Skeletal muscle cell (primary cell): ENCODE results near the gene ACOT12.

ENCODE experiments used
- DNase-seq: peaks from one replicate; pipeline ENCODE4 v3.0.0-alpha.2; 2010; ENCODE audit warnings: low read depth
- H3K4me3 ChIP-seq: 2 replicates; pipeline ENCODE4 v1.5.1; 2011; ENCODE audit warnings: low read depth, mild to moderate bottlenecking, control low read depth, low read length, moderate library complexity

Gene ACOT12

GRCh38 chr5:81402192-81402930 lies 8.4 kb upstream of the ACOT12 start:
- no peak overlapping the region for H3K4me3 ChIP-seq
- DNase-seq = no peak

- H3K4me3 ChIP-seq = no peak overlapping the region
- DNase-seq = no peak
Observed at GRCh38 chr5:81401266-81401665, 7.3 kb upstream of the ACOT12 start.

- no peak overlapping the region for H3K4me3 ChIP-seq
- no peak for DNase-seq
Observed at GRCh38 chr5:81400375-81400774, 6.4 kb upstream of the ACOT12 start.

GRCh38 chr5:81398741-81399140 lies 4.8 kb upstream of the ACOT12 start:
- no peak for DNase-seq
- H3K4me3 ChIP-seq = no peak overlapping the region

GRCh38 chr5:81397176-81397575 lies 3.2 kb upstream of the ACOT12 start:
- no peak for DNase-seq
- no peak overlapping the region for H3K4me3 ChIP-seq

- no peak overlapping the region for H3K4me3 ChIP-seq
- DNase-seq = no peak
Observed at GRCh38 chr5:81395262-81395661, 1.3 kb upstream of the ACOT12 start.

GRCh38 chr5:81393430-81393782 lies 528 bp downstream of the ACOT12 start:
- no peak for DNase-seq
- peak overlapping the region; percentile 44 for H3K4me3 ChIP-seq

GRCh38 chr5:81389025-81389424 lies 4.9 kb downstream of the ACOT12 start:
- no peak for DNase-seq
- no peak overlapping the region for H3K4me3 ChIP-seq

- DNase-seq = no peak
- no peak overlapping the region for H3K4me3 ChIP-seq
Observed at GRCh38 chr5:81388169-81388568, 5.8 kb downstream of the ACOT12 start.

- no peak for DNase-seq
- H3K4me3 ChIP-seq = no peak overlapping the region
Observed at GRCh38 chr5:81383867-81384266, 10.1 kb downstream of the ACOT12 start.

- H3K4me3 ChIP-seq = no peak overlapping the region
- no peak for DNase-seq
Observed at GRCh38 chr5:81371354-81371876, 22.5 kb downstream of the ACOT12 start.

- DNase-seq = no peak
- no peak overlapping the region for H3K4me3 ChIP-seq
Observed at GRCh38 chr5:81370912-81371311, 23.0 kb downstream of the ACOT12 start.

GRCh38 chr5:81365541-81365940 lies 28.4 kb downstream of the ACOT12 start:
- no peak for DNase-seq
- H3K4me3 ChIP-seq = no peak overlapping the region

- H3K4me3 ChIP-seq = no peak overlapping the region
- DNase-seq = no peak
Observed at GRCh38 chr5:81363093-81363871, 30.7 kb downstream of the ACOT12 start.

GRCh38 chr5:81361600-81361999 lies 32.3 kb downstream of the ACOT12 start:
- no peak for DNase-seq
- H3K4me3 ChIP-seq = no peak overlapping the region

GRCh38 chr5:81360640-81361039 lies 33.3 kb downstream of the ACOT12 start:
- no peak overlapping the region for H3K4me3 ChIP-seq
- DNase-seq = no peak

GRCh38 chr5:81359881-81360280 lies 34.1 kb downstream of the ACOT12 start:
- no peak overlapping the region for H3K4me3 ChIP-seq
- DNase-seq = no peak

GRCh38 chr5:81359108-81359507 lies 34.8 kb downstream of the ACOT12 start:
- H3K4me3 ChIP-seq = no peak overlapping the region
- DNase-seq = no peak

GRCh38 chr5:81355291-81356251 lies 38.4 kb downstream of the ACOT12 start:
- H3K4me3 ChIP-seq = no peak overlapping the region

GRCh38 chr5:81354093-81354492 lies 39.8 kb downstream of the ACOT12 start:
- no peak for DNase-seq
- no peak overlapping the region for H3K4me3 ChIP-seq

More at GRCh38 chr5:81355291-81356251, 38.4 kb downstream of the ACOT12 start:
- no peak for DNase-seq
